HEK293 (cell line): ENCODE measurements around the gene ZNF184.

Experiments
- ATF2 ChIP-seq: fragments of 450-650 bp; formaldehyde crosslinking; IDR thresholded peaks from 2 replicates; pipeline ENCODE4 v1.5.1; 2016; ENCODE audit warnings: missing biosample characterization, missing genetic modification characterization, low read depth
- BCL11B ChIP-seq: fragments of 450-650 bp; formaldehyde crosslinking; IDR thresholded peaks from 2 replicates; pipeline ENCODE4 v1.5.1; 2016; ENCODE audit warnings: low read depth, missing biosample characterization, missing genetic modification characterization
- GLIS1 ChIP-seq: fragments of 450-650 bp; formaldehyde crosslinking; IDR thresholded peaks from 2 replicates; pipeline ENCODE4 v1.5.1; 2016; ENCODE audit warnings: missing biosample characterization, missing genetic modification characterization
- KLF10 ChIP-seq: fragments of 450-650 bp; IDR thresholded peaks from 2 replicates; pipeline ENCODE4 v1.5.1; 2018; ENCODE audit warnings: missing biosample characterization, mild to moderate bottlenecking, missing genetic modification characterization
- KLF16 ChIP-seq: fragments of 450-650 bp; formaldehyde crosslinking; IDR thresholded peaks from 2 replicates; pipeline ENCODE4 v1.5.1; 2017; ENCODE audit warnings: missing biosample characterization, missing genetic modification characterization
- MEIS1 ChIP-seq: sonication (generic); formaldehyde crosslinking; IDR thresholded peaks from 2 replicates; pipeline ENCODE4 v1.8.1; 2022; ENCODE audit warnings: missing genetic modification reagents, mild to moderate bottlenecking, borderline replicate concordance
- MZF1 ChIP-seq: fragments of 450-650 bp; formaldehyde crosslinking; IDR thresholded peaks from 2 replicates; pipeline ENCODE4 v1.5.1; 2017; ENCODE audit warnings: missing biosample characterization, missing genetic modification characterization, borderline replicate concordance
- PRDM1 ChIP-seq: fragments of 450-650 bp; formaldehyde crosslinking; IDR thresholded peaks from 2 replicates; pipeline ENCODE4; 2016; ENCODE audit warnings: missing biosample characterization, missing genetic modification characterization
- SALL2 ChIP-seq: fragments of 450-650 bp; formaldehyde crosslinking; IDR thresholded peaks from 2 replicates; pipeline ENCODE4 v1.5.0; 2017; ENCODE audit warnings: missing biosample characterization, mild to moderate bottlenecking, missing genetic modification characterization, borderline replicate concordance
- SP2 ChIP-seq: fragments of 450-650 bp; formaldehyde crosslinking; IDR thresholded peaks from 2 replicates; pipeline ENCODE4 v1.5.1; 2016; ENCODE audit warnings: missing biosample characterization, missing genetic modification characterization
- SP7 ChIP-seq: fragments of 450-650 bp; formaldehyde crosslinking; IDR thresholded peaks from 2 replicates; pipeline ENCODE4 v1.5.1; 2016; ENCODE audit warnings: missing biosample characterization, missing genetic modification characterization
- YY2 ChIP-seq: fragments of 450-650 bp; formaldehyde crosslinking; IDR thresholded peaks from 2 replicates; pipeline ENCODE4 v1.5.1; 2016; ENCODE audit warnings: missing biosample characterization, missing genetic modification characterization
- ZBTB20 ChIP-seq: fragments of 450-650 bp; formaldehyde crosslinking; IDR thresholded peaks from 2 replicates; pipeline ENCODE4 v1.5.1; 2016; ENCODE audit warnings: missing biosample characterization, missing genetic modification characterization
- ZBTB26 ChIP-seq: fragments of 450-650 bp; formaldehyde crosslinking; optimal IDR thresholded peaks from 2 replicates; pipeline ENCODE3; 2016; ENCODE audit warnings: missing biosample characterization, mild to moderate bottlenecking, missing genetic modification characterization
- ZBTB44 ChIP-seq: fragments of 450-650 bp; IDR thresholded peaks from 2 replicates; pipeline ENCODE4 v1.5.1; 2018; ENCODE audit warnings: missing biosample characterization, mild to moderate bottlenecking, missing genetic modification characterization
- ZFP69B ChIP-seq: fragments of 450-650 bp; formaldehyde crosslinking; IDR thresholded peaks from 2 replicates; pipeline ENCODE4 v1.5.1; 2016; ENCODE audit warnings: missing biosample characterization, missing genetic modification characterization
- ZNF214 ChIP-seq: fragments of 450-650 bp; formaldehyde crosslinking; IDR thresholded peaks from 2 replicates; pipeline ENCODE4 v1.5.1; 2017; ENCODE audit warnings: missing biosample characterization, mild to moderate bottlenecking, missing genetic modification characterization, borderline replicate concordance
- ZNF221 ChIP-seq: fragments of 450-650 bp; formaldehyde crosslinking; IDR thresholded peaks from 2 replicates; pipeline ENCODE4 v1.5.1; 2017; ENCODE audit warnings: missing biosample characterization, missing genetic modification characterization, borderline replicate concordance
- ZNF302 ChIP-seq: fragments of 450-650 bp; formaldehyde crosslinking; IDR thresholded peaks from 2 replicates; pipeline ENCODE4 v1.5.1; 2016; ENCODE audit warnings: missing biosample characterization, missing genetic modification characterization, low read depth
- ZNF585B ChIP-seq: fragments of 450-650 bp; formaldehyde crosslinking; IDR thresholded peaks from 2 replicates; pipeline ENCODE4 v1.5.1; 2016; ENCODE audit warnings: missing biosample characterization, missing genetic modification characterization
- ZNF596 ChIP-seq: fragments of 450-650 bp; IDR thresholded peaks from 2 replicates; pipeline ENCODE4 v1.5.0; 2018; ENCODE audit warnings: missing biosample characterization, mild to moderate bottlenecking, missing genetic modification characterization, moderate library complexity
- ZNF621 ChIP-seq: fragments of 450-650 bp; formaldehyde crosslinking; IDR thresholded peaks from 2 replicates; pipeline ENCODE4 v1.5.1; 2017; ENCODE audit warnings: missing biosample characterization, missing genetic modification characterization
- ZNF624 ChIP-seq: fragments of 450-650 bp; formaldehyde crosslinking; IDR thresholded peaks from 2 replicates; pipeline ENCODE4 v1.5.1; 2017; ENCODE audit warnings: missing biosample characterization, missing genetic modification characterization
- ZNF629 ChIP-seq: fragments of 450-650 bp; formaldehyde crosslinking; IDR thresholded peaks from 2 replicates; pipeline ENCODE4 v1.5.1; 2017; ENCODE audit warnings: missing biosample characterization, missing genetic modification characterization
- ZNF785 ChIP-seq: fragments of 450-650 bp; formaldehyde crosslinking; IDR thresholded peaks from 2 replicates; pipeline ENCODE4 v1.5.1; 2016; ENCODE audit warnings: missing biosample characterization, missing genetic modification characterization
- ZNF830 ChIP-seq: fragments of 450-650 bp; IDR thresholded peaks from 2 replicates; pipeline ENCODE4 v1.5.0; 2018; ENCODE audit warnings: missing biosample characterization, missing genetic modification characterization, low read depth, mild to moderate bottlenecking, moderate library complexity
- ZNF837 ChIP-seq: fragments of 450-650 bp; formaldehyde crosslinking; IDR thresholded peaks from 2 replicates; pipeline ENCODE4 v1.5.1; 2016; ENCODE audit warnings: missing biosample characterization, missing genetic modification characterization
- ZNF843 ChIP-seq: fragments of 450-650 bp; formaldehyde crosslinking; IDR thresholded peaks from 2 replicates; pipeline ENCODE4 v1.5.1; 2016; ENCODE audit warnings: missing biosample characterization, missing genetic modification characterization
- TF ChIP-seq, protein P1 (sequence below): fragments of 450-650 bp; formaldehyde crosslinking; IDR thresholded peaks from 2 replicates; pipeline ENCODE4 v1.5.1; 2016; ENCODE audit warnings: missing biosample characterization, missing genetic modification characterization, low read depth
- TF ChIP-seq, protein P2 (sequence below): fragments of 450-650 bp; formaldehyde crosslinking; IDR thresholded peaks from 2 replicates; pipeline ENCODE4 v1.5.1; 2016; ENCODE audit warnings: missing biosample characterization, missing genetic modification characterization
- TF ChIP-seq, protein P3 (sequence below): fragments of 450-650 bp; formaldehyde crosslinking; IDR thresholded peaks from 2 replicates; pipeline ENCODE4 v1.5.1; 2016; ENCODE audit warnings: missing biosample characterization, missing genetic modification characterization

The ZNF184 gene

GRCh38 chr6:27495386-27496135, 22.7 kb upstream of the ZNF184 start (continued):
- TF ChIP-seq ATF2 (tag by site-specific recombination): peak; percentile 89
- TF ChIP-seq ZNF214 (tag by site-specific recombination): 0 out of 2 replicates have a peak, but pooled peaks have one; percentile 20
- TF ChIP-seq BCL11B (tag by site-specific recombination): no peak
- TF ChIP-seq ZBTB20 (tag by site-specific recombination): peak; percentile 77
- peak; percentile 71 for TF ChIP-seq ZBTB44 (tag by site-specific recombination)
- peak; percentile 28 for TF ChIP-seq SP2
- TF ChIP-seq ZFP69B: peak; percentile 74; the same call in 1 of the 2 replicates
- TF ChIP-seq KLF16 (tag by site-specific recombination): no peak; the same call in 1 of the 2 replicates
- TF ChIP-seq ZNF621 (tag by site-specific recombination): no peak
- TF ChIP-seq ZNF302: 0 out of 2 replicates have a peak, but pooled peaks have one; percentile 14
- peak; percentile 91 for TF ChIP-seq ZNF624 (tag by site-specific recombination)
- TF ChIP-seq, protein P1, sequence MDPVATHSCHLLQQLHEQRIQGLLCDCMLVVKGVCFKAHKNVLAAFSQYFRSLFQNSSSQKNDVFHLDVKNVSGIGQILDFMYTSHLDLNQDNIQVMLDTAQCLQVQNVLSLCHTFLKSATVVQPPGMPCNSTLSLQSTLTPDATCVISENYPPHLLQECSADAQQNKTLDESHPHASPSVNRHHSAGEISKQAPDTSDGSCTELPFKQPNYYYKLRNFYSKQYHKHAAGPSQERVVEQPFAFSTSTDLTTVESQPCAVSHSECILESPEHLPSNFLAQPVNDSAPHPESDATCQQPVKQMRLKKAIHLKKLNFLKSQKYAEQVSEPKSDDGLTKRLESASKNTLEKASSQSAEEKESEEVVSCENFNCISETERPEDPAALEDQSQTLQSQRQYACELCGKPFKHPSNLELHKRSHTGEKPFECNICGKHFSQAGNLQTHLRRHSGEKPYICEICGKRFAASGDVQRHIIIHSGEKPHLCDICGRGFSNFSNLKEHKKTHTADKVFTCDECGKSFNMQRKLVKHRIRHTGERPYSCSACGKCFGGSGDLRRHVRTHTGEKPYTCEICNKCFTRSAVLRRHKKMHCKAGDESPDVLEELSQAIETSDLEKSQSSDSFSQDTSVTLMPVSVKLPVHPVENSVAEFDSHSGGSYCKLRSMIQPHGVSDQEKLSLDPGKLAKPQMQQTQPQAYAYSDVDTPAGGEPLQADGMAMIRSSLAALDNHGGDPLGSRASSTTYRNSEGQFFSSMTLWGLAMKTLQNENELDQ: no peak
- TF ChIP-seq KLF10 (tag by site-specific recombination): peak; percentile 84
- TF ChIP-seq YY2 (tag by site-specific recombination): 0 out of 2 replicates have a peak, but pooled peaks have one; percentile 46
- no peak for TF ChIP-seq SALL2 (tag by site-specific recombination)
- TF ChIP-seq MEIS1: no peak
- peak; percentile 74 for TF ChIP-seq PRDM1 (tag by site-specific recombination)
- TF ChIP-seq ZNF843 (tag by site-specific recombination): peak; percentile 75
- TF ChIP-seq ZNF785 (tag by site-specific recombination): peak; percentile 83
- peak; percentile 20; the same call in 1 of the 2 replicates for TF ChIP-seq ZNF221
- TF ChIP-seq ZNF837 (tag by site-specific recombination): no peak
- no peak for TF ChIP-seq ZNF830 (tag by site-specific recombination)
- peak; percentile 95 for TF ChIP-seq SP7 (tag by site-specific recombination)
- TF ChIP-seq, protein P2, sequence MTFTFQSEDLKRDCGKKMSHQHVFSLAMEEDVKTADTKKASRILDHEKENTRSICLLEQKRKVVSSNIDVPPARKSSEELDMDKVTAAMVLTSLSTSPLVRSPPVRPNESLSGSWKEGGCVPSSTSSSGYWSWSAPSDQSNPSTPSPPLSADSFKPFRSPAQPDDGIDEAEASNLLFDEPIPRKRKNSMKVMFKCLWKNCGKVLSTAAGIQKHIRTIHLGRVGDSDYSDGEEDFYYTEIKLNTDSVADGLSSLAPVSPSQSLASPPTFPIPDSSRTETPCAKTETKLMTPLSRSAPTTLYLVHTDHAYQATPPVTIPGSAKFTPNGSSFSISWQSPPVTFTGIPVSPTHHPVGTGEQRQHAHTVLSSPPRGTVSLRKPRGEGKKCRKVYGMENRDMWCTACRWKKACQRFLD (tag by site-specific recombination): no peak
- TF ChIP-seq ZNF596 (tag by site-specific recombination): peak; percentile 36; the same call in 1 of the 2 replicates
- TF ChIP-seq MZF1 (tag by site-specific recombination): peak; percentile 71
- peak; percentile 23 for TF ChIP-seq ZBTB26 (tag by site-specific recombination)
- TF ChIP-seq ZNF629 (tag by site-specific recombination): peak; percentile 100
- TF ChIP-seq, protein P3, sequence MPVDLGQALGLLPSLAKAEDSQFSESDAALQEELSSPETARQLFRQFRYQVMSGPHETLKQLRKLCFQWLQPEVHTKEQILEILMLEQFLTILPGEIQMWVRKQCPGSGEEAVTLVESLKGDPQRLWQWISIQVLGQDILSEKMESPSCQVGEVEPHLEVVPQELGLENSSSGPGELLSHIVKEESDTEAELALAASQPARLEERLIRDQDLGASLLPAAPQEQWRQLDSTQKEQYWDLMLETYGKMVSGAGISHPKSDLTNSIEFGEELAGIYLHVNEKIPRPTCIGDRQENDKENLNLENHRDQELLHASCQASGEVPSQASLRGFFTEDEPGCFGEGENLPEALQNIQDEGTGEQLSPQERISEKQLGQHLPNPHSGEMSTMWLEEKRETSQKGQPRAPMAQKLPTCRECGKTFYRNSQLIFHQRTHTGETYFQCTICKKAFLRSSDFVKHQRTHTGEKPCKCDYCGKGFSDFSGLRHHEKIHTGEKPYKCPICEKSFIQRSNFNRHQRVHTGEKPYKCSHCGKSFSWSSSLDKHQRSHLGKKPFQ (tag by site-specific recombination): peak; percentile 86
- TF ChIP-seq GLIS1 (tag by site-specific recombination): no peak; the same call in 1 of the 2 replicates
- TF ChIP-seq ZNF585B (tag by site-specific recombination): no peak
